ENCODE measurements around the gene FCSK.

The FCSK gene

DNA sequence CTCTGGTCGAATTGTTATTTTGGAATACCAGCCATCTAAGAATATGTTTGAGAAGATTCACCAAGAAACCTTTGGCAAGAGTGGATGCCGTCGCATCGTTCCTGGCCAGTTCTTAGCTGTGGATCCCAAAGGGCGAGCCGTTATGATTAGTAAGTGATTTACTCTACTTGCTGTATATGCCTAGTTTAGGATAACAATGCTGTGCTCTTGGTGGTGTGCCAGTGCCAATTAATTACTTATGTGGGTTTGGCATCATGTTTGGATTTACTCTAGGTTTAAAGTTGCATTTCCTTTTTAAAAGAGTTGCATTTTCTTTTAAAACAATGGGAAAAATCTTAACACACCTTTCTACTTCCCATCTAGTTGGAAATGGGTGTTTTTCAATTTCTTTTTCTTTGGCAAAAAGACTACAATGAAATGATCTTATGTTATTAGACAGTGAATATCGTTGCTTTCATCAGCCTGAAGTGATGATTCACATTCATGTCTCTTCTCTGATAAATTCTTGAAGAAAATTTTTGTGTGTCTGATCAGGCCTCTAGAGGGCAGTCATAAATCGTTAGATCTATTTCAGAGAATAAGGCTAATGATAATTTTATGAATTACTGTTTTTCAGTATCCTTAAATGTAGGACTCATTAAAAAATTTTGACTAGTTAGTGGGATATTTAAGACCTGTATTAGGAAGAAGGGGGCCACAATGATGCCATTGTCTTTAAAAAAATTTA lies 74.8 kb downstream of the FCSK start:
- DNase-seq, result no peak

All from stimulated activated CD8-positive, alpha-beta memory T cell treated with anti-CD3 and anti-CD28 coated beads, Interleukin-4, amount 100 ng/mL, for 48 hours (primary cell).